Measurements from ENCODE around the gene CAGE1. TPM values are rescaled to one million over a fixed set of nuclear protein-coding genes. Genes with fewer than 3 reads are reported as not detected.

The CAGE1 gene
- total and polyA plus RNA-seq, 2 experiments from 2014 or later, result not detected

DNA sequence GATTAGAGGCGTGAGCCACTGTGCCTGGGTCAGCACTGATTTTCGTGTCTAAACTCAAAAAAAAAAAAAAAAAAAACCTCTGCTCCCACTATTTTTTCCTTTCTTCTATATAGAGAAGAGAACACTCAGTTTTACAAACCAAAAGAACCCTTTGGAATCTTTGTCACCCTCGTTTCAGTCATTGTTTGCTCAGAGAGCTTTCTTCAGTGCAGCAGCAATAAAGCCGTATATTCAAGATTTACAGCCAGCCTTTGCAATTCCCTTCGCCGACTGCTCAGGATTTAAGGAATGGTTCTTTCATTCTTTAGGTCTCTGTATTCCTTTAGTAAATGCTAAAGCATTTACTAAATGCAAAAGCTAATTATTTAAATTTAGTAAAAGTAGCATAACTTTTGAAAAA is 20.2 kb upstream of the CAGE1 start:
- WGBS, 2 experiments (ENCODE audit: low coverage in 1 of 2, low lambda C conversion rate in 2 of 2, missing lambda C conversion rate in 2 of 2), result 79 to 80% methylated on average over 6 of the region's 6 CpGs

DNA sequence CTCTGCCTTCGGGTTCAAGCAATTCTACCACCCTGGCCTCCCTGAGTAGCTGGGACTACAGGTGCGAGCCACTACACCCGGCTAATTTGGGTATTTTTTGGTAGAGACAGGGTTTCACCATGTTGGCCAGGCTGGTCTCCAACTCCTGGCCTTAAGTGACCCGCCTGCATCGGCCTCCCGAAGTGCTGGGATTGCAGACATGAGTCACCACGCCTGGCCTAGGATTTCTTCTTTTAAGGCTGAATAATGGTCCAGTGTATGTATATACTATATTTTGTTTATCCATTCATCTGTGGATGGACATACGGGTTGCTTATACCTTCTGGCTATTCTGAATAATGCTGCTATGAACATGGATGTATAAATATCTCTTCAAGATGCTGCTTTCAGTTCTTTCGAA is 17.2 kb upstream of the CAGE1 start:
- no peak for DNase-seq
- Histone ChIP-seq H4K20me1 (ENCODE audit: insufficient read depth) (no peaks in the 10 kb centered on the region), H3F3A (ENCODE audit: insufficient read depth) (0 out of 2 replicates have a peak, but pooled peaks cover 4% of the 10 kb centered on the region), H3K9ac (no peak overlapping the region), H3K4me3 (no peak overlapping the region), H3K27me3 (replicated peaks; ENCODE audit: insufficient read depth) (no peaks in the 10 kb centered on the region), H3K9me3 (ENCODE audit: low read depth) (no peaks in the 10 kb centered on the region), H3K79me2 (ENCODE audit: insufficient read depth) (no peaks in the 10 kb centered on the region), H2AFZ (no peak overlapping the region), H3K27ac (no peak overlapping the region), H3K36me3 (ENCODE audit: low read depth) (peaks cover 70% of the 10 kb centered on the region), H3K9me2 (ENCODE audit: insufficient read depth) (no peaks in the 10 kb centered on the region), H3K4me2 (ENCODE audit: unreplicated experiment) (no peak overlapping the region), H3K4me1 (ENCODE audit: insufficient read depth) (no peaks in the 10 kb centered on the region)
- TF ChIP-seq EZH2phosphoT487 (IDR thresholded peaks at IDR 0.05; ENCODE audit: insufficient read depth, low read depth), result no peak
- TF ChIP-seq EZH2 (IDR thresholded peaks at IDR 0.05; ENCODE audit: insufficient read depth, poor library complexity, severe bottlenecking), result no peak
- WGBS, 2 experiments (ENCODE audit: low coverage in 1 of 2, low lambda C conversion rate in 2 of 2, missing lambda C conversion rate in 2 of 2), result 95 to 99% methylated on average over 9 of the region's 9 CpGs
- in situ Hi-C loops (cut with MboI), result no loop called here

More for the DNA sequence above, 20.2 kb upstream of the CAGE1 start:
- in situ Hi-C loops (cut with MboI), result no loop called here
- no peak for DNase-seq
- H3K9me2 ChIP-seq (ENCODE audit: insufficient read depth), result no peaks in the 10 kb centered on the region
- H3K27ac ChIP-seq, result no peak overlapping the region
- peaks cover 15% of the 10 kb centered on the region for H3K4me1 ChIP-seq (ENCODE audit: insufficient read depth)
- no peaks in the 10 kb centered on the region for H3K9me3 ChIP-seq (ENCODE audit: low read depth)
- H3K9ac ChIP-seq, result no peak overlapping the region
- peaks cover 58% of the 10 kb centered on the region for H3K36me3 ChIP-seq (ENCODE audit: low read depth)
- no peaks in the 10 kb centered on the region for H4K20me1 ChIP-seq (ENCODE audit: insufficient read depth)
- peaks cover 16% of the 10 kb centered on the region; the same call in 1 of the 2 replicates for H3F3A ChIP-seq (ENCODE audit: insufficient read depth)
- no peaks in the 10 kb centered on the region for H3K27me3 ChIP-seq (replicated peaks; ENCODE audit: insufficient read depth)
- H3K79me2 ChIP-seq (ENCODE audit: insufficient read depth), result no peaks in the 10 kb centered on the region
- no peak overlapping the region for H3K4me2 ChIP-seq (ENCODE audit: unreplicated experiment)
- no peak overlapping the region for H2AFZ ChIP-seq
- H3K4me3 ChIP-seq, result no peak overlapping the region
- TF ChIP-seq EZH2 (IDR thresholded peaks at IDR 0.05; ENCODE audit: insufficient read depth, poor library complexity, severe bottlenecking), result no peak
- TF ChIP-seq EZH2phosphoT487 (IDR thresholded peaks at IDR 0.05; ENCODE audit: insufficient read depth, low read depth), result no peak

DNA sequence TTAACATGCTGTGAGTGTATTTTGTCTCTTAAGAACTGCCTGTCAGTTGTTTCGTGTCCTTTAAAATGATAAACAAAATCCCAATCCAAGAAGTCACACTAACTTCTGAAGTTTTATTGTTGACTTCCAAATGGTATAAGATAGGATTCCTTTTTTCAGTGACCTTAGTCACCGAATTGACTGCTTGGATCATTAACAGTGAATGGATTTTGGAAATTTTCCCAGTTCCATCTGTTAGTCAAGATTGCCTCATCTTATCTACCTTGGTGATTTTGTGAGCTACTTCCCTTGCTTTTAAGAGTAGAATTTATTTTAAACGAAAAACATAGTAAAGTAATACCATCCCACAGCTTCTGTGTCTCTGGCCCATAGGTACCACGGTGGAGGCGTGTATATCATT is 15.0 kb upstream of the CAGE1 start:
- TF ChIP-seq EZH2phosphoT487 (IDR thresholded peaks at IDR 0.05; ENCODE audit: insufficient read depth, low read depth), result no peak
- no peak for TF ChIP-seq EZH2 (IDR thresholded peaks at IDR 0.05; ENCODE audit: insufficient read depth, poor library complexity, severe bottlenecking)
- Histone ChIP-seq H3K9me3 (ENCODE audit: low read depth) (no peaks in the 10 kb centered on the region), H3K9ac (no peak overlapping the region), H3K4me3 (no peak overlapping the region), H2AFZ (no peak overlapping the region), H3K27ac (no peak overlapping the region), H3K79me2 (ENCODE audit: insufficient read depth) (peaks cover 4% of the 10 kb centered on the region; the same call in 1 of the 2 replicates), H3K36me3 (ENCODE audit: low read depth) (peaks cover 67% of the 10 kb centered on the region), H3K27me3 (replicated peaks; ENCODE audit: insufficient read depth) (no peaks in the 10 kb centered on the region), H3K4me1 (ENCODE audit: insufficient read depth) (no peaks in the 10 kb centered on the region), H4K20me1 (ENCODE audit: insufficient read depth) (no peaks in the 10 kb centered on the region), H3K9me2 (ENCODE audit: insufficient read depth) (no peaks in the 10 kb centered on the region), H3F3A (ENCODE audit: insufficient read depth) (peaks cover 7% of the 10 kb centered on the region; the same call in 1 of the 2 replicates), H3K4me2 (ENCODE audit: unreplicated experiment) (no peak overlapping the region)
- in situ Hi-C loops (cut with MboI), result no loop called here
- no peak for DNase-seq
- 97% methylated on average over 5 of the region's 5 CpGs for WGBS, 2 experiments (ENCODE audit: low coverage in 1 of 2, low lambda C conversion rate in 2 of 2, missing lambda C conversion rate in 2 of 2)

DNA sequence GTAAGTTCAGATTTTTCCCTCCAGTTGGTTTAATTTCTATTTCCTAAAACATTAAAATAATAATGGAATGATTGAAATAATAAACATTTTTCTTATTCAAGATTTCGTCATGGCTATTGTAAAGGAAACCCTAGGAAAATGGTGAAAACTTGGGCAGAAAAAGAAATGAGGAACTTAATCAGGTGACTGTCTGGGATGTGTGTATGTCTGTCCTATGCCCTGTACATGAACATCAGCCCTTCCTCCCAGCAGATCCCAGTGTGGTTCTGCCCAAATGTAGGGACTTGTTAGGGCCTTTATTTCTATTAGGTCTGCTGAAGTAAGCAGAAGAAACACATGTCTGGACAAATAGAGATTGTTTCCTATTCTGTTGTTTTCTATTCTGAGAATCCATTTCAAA is 13.2 kb upstream of the CAGE1 start:
- Histone ChIP-seq H3K27ac (no peak overlapping the region), H3K4me3 (no peak overlapping the region), H3K9ac (no peak overlapping the region), H2AFZ (no peak overlapping the region), H3K36me3 (ENCODE audit: low read depth) (peaks cover 65% of the 10 kb centered on the region), H3K4me1 (ENCODE audit: insufficient read depth) (no peaks in the 10 kb centered on the region), H4K20me1 (ENCODE audit: insufficient read depth) (no peaks in the 10 kb centered on the region), H3K79me2 (ENCODE audit: insufficient read depth) (peaks cover 4% of the 10 kb centered on the region; the same call in 1 of the 2 replicates), H3K27me3 (replicated peaks; ENCODE audit: insufficient read depth) (no peaks in the 10 kb centered on the region), H3K9me2 (ENCODE audit: insufficient read depth) (no peaks in the 10 kb centered on the region), H3K4me2 (ENCODE audit: unreplicated experiment) (no peak overlapping the region), H3K9me3 (ENCODE audit: low read depth) (no peaks in the 10 kb centered on the region), H3F3A (ENCODE audit: insufficient read depth) (peaks cover 7% of the 10 kb centered on the region; the same call in 1 of the 2 replicates)
- 97 to 100% methylated on average over 1 of the region's 1 CpG for WGBS, 2 experiments (ENCODE audit: low coverage in 1 of 2, low lambda C conversion rate in 2 of 2, missing lambda C conversion rate in 2 of 2)
- TF ChIP-seq EZH2 (IDR thresholded peaks at IDR 0.05; ENCODE audit: insufficient read depth, poor library complexity, severe bottlenecking), result no peak
- TF ChIP-seq EZH2phosphoT487 (IDR thresholded peaks at IDR 0.05; ENCODE audit: insufficient read depth, low read depth), result no peak
- in situ Hi-C loops (cut with MboI), result no loop called here
- no peak for DNase-seq

DNA sequence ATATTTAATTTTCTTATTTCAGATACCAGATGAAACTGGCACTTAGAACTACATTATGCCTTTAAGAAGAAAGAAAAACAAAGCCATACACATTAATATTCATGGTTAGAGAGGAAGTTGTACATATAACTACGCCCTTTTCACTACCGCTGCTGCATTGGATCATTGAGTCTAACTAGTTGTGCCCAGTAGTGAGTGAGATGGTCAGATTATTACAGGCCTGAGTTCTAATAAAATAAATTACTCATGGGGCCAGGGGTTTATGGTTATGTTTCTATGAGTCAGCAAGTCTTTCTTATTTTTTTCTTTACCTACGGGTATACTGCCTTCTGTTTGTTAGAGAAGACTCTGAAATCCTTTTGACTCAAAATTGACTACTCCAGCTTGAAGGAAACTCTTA is 11.5 kb upstream of the CAGE1 start:
- Histone ChIP-seq H4K20me1 (ENCODE audit: insufficient read depth) (no peaks in the 10 kb centered on the region), H3K4me1 (ENCODE audit: insufficient read depth) (no peaks in the 10 kb centered on the region), H3K79me2 (ENCODE audit: insufficient read depth) (peaks cover 16% of the 10 kb centered on the region; the same call in 1 of the 2 replicates), H3F3A (ENCODE audit: insufficient read depth) (peaks cover 7% of the 10 kb centered on the region; the same call in 1 of the 2 replicates), H3K27ac (no peak overlapping the region), H3K36me3 (ENCODE audit: low read depth) (peaks cover 64% of the 10 kb centered on the region), H3K4me3 (no peak overlapping the region), H3K9me3 (ENCODE audit: low read depth) (no peaks in the 10 kb centered on the region), H3K9me2 (ENCODE audit: insufficient read depth) (no peaks in the 10 kb centered on the region), H3K4me2 (ENCODE audit: unreplicated experiment) (no peak overlapping the region), H3K9ac (no peak overlapping the region), H2AFZ (no peak overlapping the region), H3K27me3 (replicated peaks; ENCODE audit: insufficient read depth) (no peaks in the 10 kb centered on the region)
- peak; percentile 27 for DNase-seq
- TF ChIP-seq EZH2phosphoT487 (IDR thresholded peaks at IDR 0.05; ENCODE audit: insufficient read depth, low read depth) (no peak), EZH2 (IDR thresholded peaks at IDR 0.05; ENCODE audit: insufficient read depth, poor library complexity, severe bottlenecking) (no peak)
- WGBS, 2 experiments (ENCODE audit: low coverage in 1 of 2, low lambda C conversion rate in 2 of 2, missing lambda C conversion rate in 2 of 2), result 82 to 87% methylated on average over 3 of the region's 3 CpGs
- in situ Hi-C loops (cut with MboI), result no loop called here
